ENCODE data around the gene FMN1.

GRCh38 chr15:33198541-33198940, 4.0 kb upstream of the FMN1 start:
- TF ChIP-seq, protein P1, sequence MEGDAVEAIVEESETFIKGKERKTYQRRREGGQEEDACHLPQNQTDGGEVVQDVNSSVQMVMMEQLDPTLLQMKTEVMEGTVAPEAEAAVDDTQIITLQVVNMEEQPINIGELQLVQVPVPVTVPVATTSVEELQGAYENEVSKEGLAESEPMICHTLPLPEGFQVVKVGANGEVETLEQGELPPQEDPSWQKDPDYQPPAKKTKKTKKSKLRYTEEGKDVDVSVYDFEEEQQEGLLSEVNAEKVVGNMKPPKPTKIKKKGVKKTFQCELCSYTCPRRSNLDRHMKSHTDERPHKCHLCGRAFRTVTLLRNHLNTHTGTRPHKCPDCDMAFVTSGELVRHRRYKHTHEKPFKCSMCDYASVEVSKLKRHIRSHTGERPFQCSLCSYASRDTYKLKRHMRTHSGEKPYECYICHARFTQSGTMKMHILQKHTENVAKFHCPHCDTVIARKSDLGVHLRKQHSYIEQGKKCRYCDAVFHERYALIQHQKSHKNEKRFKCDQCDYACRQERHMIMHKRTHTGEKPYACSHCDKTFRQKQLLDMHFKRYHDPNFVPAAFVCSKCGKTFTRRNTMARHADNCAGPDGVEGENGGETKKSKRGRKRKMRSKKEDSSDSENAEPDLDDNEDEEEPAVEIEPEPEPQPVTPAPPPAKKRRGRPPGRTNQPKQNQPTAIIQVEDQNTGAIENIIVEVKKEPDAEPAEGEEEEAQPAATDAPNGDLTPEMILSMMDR (IDR thresholded peaks at IDR 0.05) = no peak
- no peak for TF ChIP-seq POLR2A (IDR thresholded peaks at IDR 0.05)

Data from body of pancreas (tissue), 4 donors.